Heart left ventricle (tissue), 16 donors: Measurements from ENCODE around the gene CPNE2. TPM values are rescaled to one million over a fixed set of nuclear protein-coding genes. Genes with fewer than 3 reads are reported as not detected.

ENCODE experiments used
- ATAC-seq, 4 donors: fragments of 200-7000 bp; cut with Tn5 transposase; one replicate each; pipeline ENCODE4 v1.9.1; 2020 to 2022; ENCODE audit warnings: moderate library complexity in 4 of 4, mild to moderate bottlenecking in 3 of 4, moderate number of reproducible peaks in 1 of 4
- DNase-seq, 5 donors: peaks; one replicate each; pipeline ENCODE4 v3.0.0-alpha.2; 2020
- H3K27ac ChIP-seq, 12 donors: fragments of 200-600 bp; sonication (generic) in 4 of 12; one replicate each; pipeline versions ENCODE4 v1.5.0 to v1.8.0; 2016 to 2022; ENCODE audit warnings: mild to moderate bottlenecking in 2 of 12
- H3K27me3 ChIP-seq, 9 donors: fragments of 200-600 bp; sonication (generic) in 2 of 9; one replicate each; pipeline versions ENCODE4 v1.5.1 to v1.8.0; 2016 to 2022; ENCODE audit warnings: mild to moderate bottlenecking in 3 of 9
- H3K36me3 ChIP-seq, 9 donors: fragments of 200-600 bp; sonication (generic) in 2 of 9; one replicate each; pipeline versions ENCODE4 v1.5.0 to v1.8.0; 2018 to 2022; ENCODE audit warnings: mild to moderate bottlenecking in 2 of 9
- H3K4me1 ChIP-seq, 12 donors: fragments of 200-600 bp; sonication (generic) in 4 of 12; one replicate each; pipeline versions ENCODE4 v1.5.0 to v1.8.0; 2016 to 2022; ENCODE audit warnings: mild to moderate bottlenecking in 3 of 12
- H3K4me3 ChIP-seq, 12 donors: fragments of 200-600 bp; sonication (generic) in 4 of 12; one replicate each; pipeline versions ENCODE4 v1.5.0 to v1.8.0; 2017 to 2022; ENCODE audit warnings: mild to moderate bottlenecking in 9 of 12, moderate library complexity in 4 of 12
- H3K9me3 ChIP-seq, 12 donors: fragments of 200-600 bp; sonication (generic) in 4 of 12; one replicate each; pipeline versions ENCODE4 v1.5.0 to v1.8.0; 2016 to 2022; ENCODE audit warnings: mild to moderate bottlenecking in 1 of 12
- CTCF ChIP-seq, 12 donors: fragments of 200-600 bp; sonication (generic) in 4 of 12; IDR thresholded peaks; one replicate each; pipeline versions ENCODE4 v1.5.0 to v1.8.0; 2018 to 2022; ENCODE audit warnings: antibody characterized with exemption in 12 of 12, mild to moderate bottlenecking in 5 of 12
- POLR2A ChIP-seq, 2 donors: fragments of 450-650 bp; IDR thresholded peaks; one replicate each; pipeline ENCODE4 v1.6.1; 2017; ENCODE audit warnings: antibody characterized with exemption in 2 of 2, mild to moderate bottlenecking in 2 of 2, moderate library complexity in 2 of 2
- WGBS, 4 donors: extraction: QIAGEN DNeasy Blood & Tissue Kit in 2 of 4; methylation state at CpG; one replicate each; pipeline versions ENCODE4 v1.1.5 to v1.1.7; 2013 to 2018; 5-methylcytosine and 5-hydroxymethylcytosine counted together
- intact Hi-C, 10 donors: fragments of 100-400 bp; cut with DNase I; formaldehyde crosslinking; loops; one replicate each; pipeline versions ENCODE4 v1.11.1 to v1.14.2; 2022
- polyA plus RNA-seq, 2 donors: library from polyadenylated mRNA; stranded (reverse); fragments of 200-250 nt; gene quantifications; one replicate each; pipeline ENCODE4 v1.2.3, GENCODE V29; 2013
- total RNA-seq, 9 donors: library from RNA; depleted of rRNA in 2 of 9; stranded (reverse); fragments of >200 nt in 2 of 9; fragmentation: NEBNext Ultra II Directional in 3 of 9; extraction: Animal tissue kit (Norgen Biotek cat#: 25700) in 3 of 9; gene quantifications; one replicate each; pipeline versions ENCODE4 v1.1.0 to v1.2.4, GENCODE V29; 2016 to 2023
- donor health status: ischemic (EF 13 %, LVEDD 7.1; RV severe dilation, severe dysfunction).
- donor health status: healthy with polysubstance abuse.
- donor health status: DM: no; HTN: yes; CAD: no.
- donor health status: DM: no; HTN: no; CAD: no.
- donor health status: ischemic (EF 25% LVEDD 6.9; RV normal size, moderate dysfunction).
- donor health status: ischemic (EF 25% LVEDD 5.7; RV mildly dilated, moderate dysfunction).
- donor health status: healthy.
- donor health status: DM: yes; HTN: yes; CAD: no.
- donor health status: ischemic (EF 35%, LVEDD 5.7; RV mildly dilated, moderate dysfunction).
- donor health status: nonischemic (EF 11% LVEDD 7.7; RV severe dilation, severe dysfunction).
- donor health status: DM: yes; HTN: yes; CAD: no.
- donor health status: PGD.
- donor health status: ischemic (EF 29% LVEDD 5.4; RV normal size, mild dysfunction).
- donor health status: nonischemic (EF 23%, LVEDD 6.1; RV moderate dilation, normal function).

The CPNE2 gene
- total and polyA plus RNA-seq, 11 donors, result 7.2 to 23.6 (median 14.0) TPM

- H3K9me3 ChIP-seq, result no peaks in the 10 kb centered on the region
- H3K27me3 ChIP-seq, result no peaks in the 10 kb centered on the region
- intact Hi-C loops, result no loop called here
- H3K4me3 ChIP-seq, result no peak overlapping the region
- WGBS, 4 donors, result 78 to 93% (median 87%) methylated on average over 8 to 17 of the region's 17 CpGs
- no peak for DNase-seq
- H3K36me3 ChIP-seq, result peaks cover 0 to 23% (median 12%) of the 10 kb centered on the region in 9 donors
- H3K4me1 ChIP-seq, result peaks cover 0 to 11% (median 0%) of the 10 kb centered on the region in 12 donors
- no peak for ATAC-seq
- no peak for TF ChIP-seq CTCF (IDR thresholded peaks at IDR 0.05)
- TF ChIP-seq POLR2A (IDR thresholded peaks at IDR 0.05), result no peak
- H3K27ac ChIP-seq, result no peak overlapping the region
These were observed 39.1 kb downstream of the CPNE2 start for GRCh38 chr16:57131351-57131970.

GRCh38 chr16:57132470-57132869, 40.1 kb downstream of the CPNE2 start:
- intact Hi-C loops, result no loop called here
- Histone ChIP-seq H3K36me3 (peaks cover 0 to 24% (median 10%) of the 10 kb centered on the region in 9 donors), H3K4me1 (peaks cover 0 to 11% (median 0%) of the 10 kb centered on the region in 12 donors), H3K27ac (no peak overlapping the region), H3K27me3 (no peaks in the 10 kb centered on the region), H3K9me3 (no peaks in the 10 kb centered on the region), H3K4me3 (no peak overlapping the region)
- ATAC-seq, result peak in 1 of 4 donors; percentile 12
- no peak for DNase-seq
- WGBS, 4 donors, result 89 to 100% (median 97%) methylated on average over 1 of the region's 1 CpG
- TF ChIP-seq CTCF (IDR thresholded peaks at IDR 0.05), result no peak
- TF ChIP-seq POLR2A (IDR thresholded peaks at IDR 0.05), result no peak

- DNase-seq (no peak), ATAC-seq (no peak)
- Histone ChIP-seq H3K27ac (no peak overlapping the region), H3K9me3 (no peaks in the 10 kb centered on the region), H3K27me3 (no peaks in the 10 kb centered on the region), H3K4me1 (peaks cover 0 to 11% (median 0%) of the 10 kb centered on the region in 12 donors), H3K4me3 (no peak overlapping the region), H3K36me3 (peaks cover 0 to 25% (median 4%) of the 10 kb centered on the region in 9 donors)
- WGBS, 4 donors, result 42 to 77% (median 70%) methylated on average over 2 to 4 of the region's 4 CpGs
- TF ChIP-seq POLR2A (IDR thresholded peaks at IDR 0.05) (no peak), CTCF (IDR thresholded peaks at IDR 0.05) (no peak)
- intact Hi-C loops, result no loop called here
These were observed 40.6 kb downstream of the CPNE2 start for GRCh38 chr16:57133031-57133430.

- peak overlapping the region in 1 of 12 donors; percentile 76 for H3K27ac ChIP-seq
- no peak for ATAC-seq
- peaks cover 0 to 11% (median 0%) of the 10 kb centered on the region in 12 donors for H3K4me1 ChIP-seq
- 92 to 95% (median 93%) methylated on average over 2 to 10 of the region's 10 CpGs for WGBS, 4 donors
- no peak for TF ChIP-seq POLR2A (IDR thresholded peaks at IDR 0.05)
- no peak for TF ChIP-seq CTCF (IDR thresholded peaks at IDR 0.05)
- no peaks in the 10 kb centered on the region for H3K9me3 ChIP-seq
- H3K27me3 ChIP-seq, result no peaks in the 10 kb centered on the region
- no peak for DNase-seq
- peak overlapping the region in 1 of 12 donors; percentile 26 for H3K4me3 ChIP-seq
- peaks cover 0 to 20% (median 0%) of the 10 kb centered on the region in 9 donors for H3K36me3 ChIP-seq
- intact Hi-C loops, result no loop called here
These were observed 41.5 kb downstream of the CPNE2 start for GRCh38 chr16:57133886-57134285.
